Spleen (tissue), 11 donors: ENCODE data around the gene LENG8. TPM values are rescaled to one million over a fixed set of nuclear protein-coding genes. Genes with fewer than 3 reads are reported as not detected.

Source experiments
- DNase-seq: peaks from one replicate; pipeline ENCODE4 v3.0.0-alpha.2; 2020
- H3K27ac ChIP-seq, 8 donors: fragments of 200-600 bp; sonication (generic) in 7 of 8; 1 replicate in 4 of 8; 2 replicates in 4 of 8; pipeline versions ENCODE4 v1.5.0 to v1.8.0; 2016 to 2021; ENCODE audit warnings: inconsistent platforms in 4 of 8, mild to moderate bottlenecking in 4 of 8, moderate library complexity in 1 of 8
- H3K27me3 ChIP-seq, 7 donors: fragments of 200-600 bp; sonication (generic) in 6 of 7; replicated peaks in 1 of 7; 1 replicate in 4 of 7; 2 replicates in 3 of 7; pipeline versions ENCODE4 v1.5.0 to v1.8.0; 2016 to 2021; ENCODE audit warnings: inconsistent platforms in 3 of 7, mild to moderate bottlenecking in 1 of 7
- H3K36me3 ChIP-seq, 6 donors: fragments of 200-600 bp; sonication (generic) in 5 of 6; 1 replicate in 4 of 6; 2 replicates in 2 of 6; pipeline versions ENCODE4 v1.5.0 to v1.8.0; 2016 to 2021; ENCODE audit warnings: inconsistent platforms in 2 of 6
- H3K4me1 ChIP-seq, 6 donors: fragments of 200-600 bp; sonication (generic) in 5 of 6; 1 replicate in 3 of 6; 2 replicates in 3 of 6; pipeline versions ENCODE4 v1.5.0 to v1.8.0; 2016 to 2021; ENCODE audit warnings: inconsistent platforms in 3 of 6
- H3K4me3 ChIP-seq, 8 donors: fragments of 200-600 bp; sonication (generic) in 7 of 8; 1 replicate in 4 of 8; 2 replicates in 4 of 8; pipeline versions ENCODE4 v1.5.0 to v1.8.0; 2016 to 2021; ENCODE audit warnings: inconsistent platforms in 4 of 8, mild to moderate bottlenecking in 4 of 8, moderate library complexity in 2 of 8
- H3K9me3 ChIP-seq, 8 donors: fragments of 200-600 bp; sonication (generic) in 7 of 8; 1 replicate in 4 of 8; 2 replicates in 4 of 8; pipeline versions ENCODE4 v1.5.0 to v1.8.0; 2016 to 2021; ENCODE audit warnings: inconsistent platforms in 4 of 8
- CTCF ChIP-seq, 11 experiments: fragments of 200-600 bp in 7 of 11; fragments of 450-650 bp in 4 of 11; sonication (generic) in 4 of 11; IDR thresholded peaks in 8 of 11; conservative IDR thresholded peaks in 3 of 11; 1 replicate in 7 of 11; 2 replicates in 4 of 11; pipeline versions ENCODE4 v1.4.0 to v1.8.0; 2016 to 2021; ENCODE audit warnings: antibody characterized with exemption in 11 of 11, inconsistent platforms in 4 of 11, mild to moderate bottlenecking in 1 of 11
- POLR2A ChIP-seq, 3 donors: fragments of 450-650 bp; IDR thresholded peaks; one replicate each; pipeline ENCODE4 v1.5.1; 2017; ENCODE audit warnings: antibody characterized with exemption in 3 of 3, mild to moderate bottlenecking in 1 of 3
- POLR2AphosphoS5 ChIP-seq, 3 donors: sonication (generic); formaldehyde crosslinking; IDR thresholded peaks; one replicate each; pipeline ENCODE4 v1.5.1; 2017; ENCODE audit warnings: antibody characterized with exemption in 3 of 3
- WGBS, 5 donors: extraction: QIAGEN DNeasy Blood & Tissue Kit in 3 of 5; methylation state at CpG; one replicate each; pipeline versions ENCODE4 v1.1.5 to v1.1.7; 2013 to 2018; 5-methylcytosine and 5-hydroxymethylcytosine counted together
- intact Hi-C: fragments of 100-400 bp; cut with DNase I; formaldehyde crosslinking; loops from one replicate; pipeline ENCODE4 v1.15.0; 2023; ENCODE audit warnings: low total_unique reads
- polyA plus RNA-seq, 3 donors: library from polyadenylated mRNA; stranded (reverse); fragments of 200-250 nt; gene quantifications; one replicate each; pipeline ENCODE4 v1.2.1, GENCODE V29; 2013
- total RNA-seq, 7 donors: library from RNA; depleted of rRNA in 3 of 7; stranded (reverse); fragments of >200 nt in 3 of 7; fragmentation: NEBNext Ultra II Directional in 4 of 7; extraction: Animal tissue kit (Norgen Biotek cat#: 25700) in 4 of 7; gene quantifications; one replicate each; pipeline versions ENCODE4 v1.1.0 to v1.2.1, GENCODE V29; 2016 to 2021
- donor health status: healthy with polysubstance abuse.
- donor health status: DM: no; HTN: no; CAD: no; lungs with moderate emphysema.
- donor health status: DM: no; HTN: no; CAD: no.
- donor health status: Bipolar disorder and iron deficiency.
- donor health status: healthy.
- donor health status: DM: no; HTN: no; CAD: no.
- donor health status: DM: yes; HTN: yes; CAD: no.

Gene LENG8
- total and polyA plus RNA-seq, 10 donors: 69.2 to 293 (median 178) TPM

GRCh38 chr19:54407780-54408179 lies 41.2 kb upstream of the LENG8 start:
- no peak for TF ChIP-seq POLR2AphosphoS5 (IDR thresholded peaks at IDR 0.05)
- no peak for TF ChIP-seq CTCF (IDR thresholded peaks at IDR 0.05 in 8 of 11, conservative IDR thresholded peaks at IDR 0.05 in 3 of 11)
- TF ChIP-seq POLR2A (IDR thresholded peaks at IDR 0.05): no peak
- no peak for DNase-seq
- Histone ChIP-seq H3K36me3 (no peaks in the 10 kb centered on the region), H3K4me1 (no peaks in the 10 kb centered on the region), H3K27me3 (peaks cover 0 to 26% (median 8%) of the 10 kb centered on the region in 7 donors), H3K9me3 (peaks cover 0 to 4% (median 0%) of the 10 kb centered on the region in 8 donors), H3K4me3 (no peak overlapping the region), H3K27ac (no peak overlapping the region)
- 86 to 93% (median 92%) methylated on average over 7 of the region's 7 CpGs for WGBS, 5 donors
- intact Hi-C loops: no loop called here

GRCh38 chr19:54408456-54409026 lies 40.5 kb upstream of the LENG8 start:
- TF ChIP-seq POLR2A (IDR thresholded peaks at IDR 0.05) (no peak), CTCF (IDR thresholded peaks at IDR 0.05 in 8 of 11, conservative IDR thresholded peaks at IDR 0.05 in 3 of 11) (no peak), POLR2AphosphoS5 (IDR thresholded peaks at IDR 0.05) (no peak)
- H3K9me3 ChIP-seq: peaks cover 0 to 4% (median 0%) of the 10 kb centered on the region in 8 donors
- intact Hi-C loops: no loop called here
- DNase-seq: no peak
- H3K36me3 ChIP-seq: no peaks in the 10 kb centered on the region
- no peak overlapping the region for H3K27ac ChIP-seq
- 83 to 87% (median 84%) methylated on average over 9 of the region's 9 CpGs for WGBS, 5 donors
- H3K4me1 ChIP-seq: no peaks in the 10 kb centered on the region
- H3K27me3 ChIP-seq: peaks cover 0 to 26% (median 10%) of the 10 kb centered on the region in 7 donors
- no peak overlapping the region for H3K4me3 ChIP-seq

GRCh38 chr19:54411033-54411432 lies 38.0 kb upstream of the LENG8 start:
- intact Hi-C loops: no loop called here
- Histone ChIP-seq H3K4me3 (no peak overlapping the region), H3K27me3 (peaks cover 8 to 45% (median 29%) of the 10 kb centered on the region in 7 donors), H3K9me3 (peaks cover 0 to 4% (median 0%) of the 10 kb centered on the region in 8 donors), H3K4me1 (peaks cover 0 to 13% (median 4%) of the 10 kb centered on the region in 6 donors), H3K27ac (no peak overlapping the region), H3K36me3 (no peaks in the 10 kb centered on the region)
- DNase-seq: no peak
- TF ChIP-seq CTCF (IDR thresholded peaks at IDR 0.05 in 8 of 11, conservative IDR thresholded peaks at IDR 0.05 in 3 of 11) (no peak), POLR2AphosphoS5 (IDR thresholded peaks at IDR 0.05) (no peak), POLR2A (IDR thresholded peaks at IDR 0.05) (no peak)

- Histone ChIP-seq H3K27me3 (peaks cover 15 to 62% (median 38%) of the 10 kb centered on the region in 7 donors), H3K9me3 (peaks cover 0 to 4% (median 0%) of the 10 kb centered on the region in 8 donors), H3K4me3 (no peak overlapping the region), H3K4me1 (peaks cover 0 to 32% (median 8%) of the 10 kb centered on the region in 6 donors), H3K36me3 (no peaks in the 10 kb centered on the region), H3K27ac (no peak overlapping the region)
- intact Hi-C loops: no loop called here
- TF ChIP-seq POLR2A (IDR thresholded peaks at IDR 0.05) (no peak), CTCF (IDR thresholded peaks at IDR 0.05 in 8 of 11, conservative IDR thresholded peaks at IDR 0.05 in 3 of 11) (no peak), POLR2AphosphoS5 (IDR thresholded peaks at IDR 0.05) (no peak)
- WGBS, 5 donors: 66 to 77% (median 74%) methylated on average over 4 of the region's 4 CpGs
- DNase-seq: no peak
Observed at GRCh38 chr19:54412877-54413276, 36.1 kb upstream of the LENG8 start.
